ENCODE measurements around the gene RSRC1. TPM values are rescaled to one million over a fixed set of nuclear protein-coding genes. Genes with fewer than 3 reads are reported as not detected.
"Not testable (repeated sequence)": the region's sequence is repeated elsewhere in the genome, so short reads cannot be mapped to it uniquely, and the experiment has no call there.

RSRC1 gene
- total RNA-seq, 3 donors from 2014 or later = 26.6 to 41.9 (median 29.9) TPM

DNA sequence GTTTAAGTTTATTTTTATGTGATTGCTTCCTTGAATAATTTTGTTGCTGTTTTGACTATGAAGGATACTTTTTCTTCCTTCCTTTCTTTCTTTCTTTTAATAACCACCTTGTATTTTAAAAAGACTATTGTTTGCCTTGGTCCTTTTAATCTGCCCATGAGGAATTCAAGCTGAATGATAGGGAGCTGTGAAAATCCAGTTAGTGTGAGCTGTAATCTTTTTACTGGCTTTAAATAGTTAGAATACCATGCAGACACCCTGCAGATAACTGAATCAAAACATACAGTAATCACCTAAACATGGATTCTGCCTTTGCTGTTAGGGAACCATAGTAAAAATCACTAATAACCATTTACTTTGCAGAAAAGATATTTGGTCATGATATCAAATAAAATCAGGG lies 110.7 kb downstream of the RSRC1 start:
- no peak for ATAC-seq

DNA sequence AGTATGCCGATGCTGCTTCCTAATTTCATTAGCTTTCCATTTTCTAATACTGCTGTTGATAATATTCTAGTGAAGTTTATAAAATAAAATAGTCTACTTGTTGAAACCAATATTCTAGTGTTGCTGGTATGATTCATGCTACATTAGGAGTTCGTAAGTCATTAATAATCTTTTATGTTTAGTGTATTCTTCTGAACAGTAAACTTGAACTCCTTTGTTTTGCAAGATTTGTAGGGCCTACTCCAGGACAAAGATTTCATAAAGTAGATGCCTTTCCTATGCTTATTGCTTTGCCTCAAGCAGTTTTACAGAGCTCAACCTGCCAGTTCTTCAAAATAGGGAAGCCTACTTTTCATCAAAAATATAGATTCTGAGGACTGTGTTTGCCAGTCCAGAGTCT lies 111.5 kb downstream of the RSRC1 start:
- Histone ChIP-seq H3K36me3 (ENCODE audit: low read depth) (no peaks in the 10 kb centered on the region), H3K4me1 (ENCODE audit: low read depth) (no peaks in the 10 kb centered on the region), H3K9me3 (no peaks in the 10 kb centered on the region), H3K4me3 (no peak overlapping the region)
- intact Hi-C loops (cut with DNase I, micrococcal nuclease) = no loop called here
- TF ChIP-seq, protein P1, sequence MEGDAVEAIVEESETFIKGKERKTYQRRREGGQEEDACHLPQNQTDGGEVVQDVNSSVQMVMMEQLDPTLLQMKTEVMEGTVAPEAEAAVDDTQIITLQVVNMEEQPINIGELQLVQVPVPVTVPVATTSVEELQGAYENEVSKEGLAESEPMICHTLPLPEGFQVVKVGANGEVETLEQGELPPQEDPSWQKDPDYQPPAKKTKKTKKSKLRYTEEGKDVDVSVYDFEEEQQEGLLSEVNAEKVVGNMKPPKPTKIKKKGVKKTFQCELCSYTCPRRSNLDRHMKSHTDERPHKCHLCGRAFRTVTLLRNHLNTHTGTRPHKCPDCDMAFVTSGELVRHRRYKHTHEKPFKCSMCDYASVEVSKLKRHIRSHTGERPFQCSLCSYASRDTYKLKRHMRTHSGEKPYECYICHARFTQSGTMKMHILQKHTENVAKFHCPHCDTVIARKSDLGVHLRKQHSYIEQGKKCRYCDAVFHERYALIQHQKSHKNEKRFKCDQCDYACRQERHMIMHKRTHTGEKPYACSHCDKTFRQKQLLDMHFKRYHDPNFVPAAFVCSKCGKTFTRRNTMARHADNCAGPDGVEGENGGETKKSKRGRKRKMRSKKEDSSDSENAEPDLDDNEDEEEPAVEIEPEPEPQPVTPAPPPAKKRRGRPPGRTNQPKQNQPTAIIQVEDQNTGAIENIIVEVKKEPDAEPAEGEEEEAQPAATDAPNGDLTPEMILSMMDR (IDR thresholded peaks at IDR 0.05) = no peak
- no peak for ATAC-seq
- DNase-seq = no peak

More for the DNA sequence above, 110.7 kb downstream of the RSRC1 start:
- no peak overlapping the region for H3K4me3 ChIP-seq
- H3K4me1 ChIP-seq (ENCODE audit: low read depth) = no peaks in the 10 kb centered on the region
- H3K9me3 ChIP-seq = no peaks in the 10 kb centered on the region
- TF ChIP-seq, protein P1 (IDR thresholded peaks at IDR 0.05) = no peak
- DNase-seq = no peak
- no peaks in the 10 kb centered on the region for H3K36me3 ChIP-seq (ENCODE audit: low read depth)
- intact Hi-C loops (cut with DNase I, micrococcal nuclease) = no loop called here

DNA sequence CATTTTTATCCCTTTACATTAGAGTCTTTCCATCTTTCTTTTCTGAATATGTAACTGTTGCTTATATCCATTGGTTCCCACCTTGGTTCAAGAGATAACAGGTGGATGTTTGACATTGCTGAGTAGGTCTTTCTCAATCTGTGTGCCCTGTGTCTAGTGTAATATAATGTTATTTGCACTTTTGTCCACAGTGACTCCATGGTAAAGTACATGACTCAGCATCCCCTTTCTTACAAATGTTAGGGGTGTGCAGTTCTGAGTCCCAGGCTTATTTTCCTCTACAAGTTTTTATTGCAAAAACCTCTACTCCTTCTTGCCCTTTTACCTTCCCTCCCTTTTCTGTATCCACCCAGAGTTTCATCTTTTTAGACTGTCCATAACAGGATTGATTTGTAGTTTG lies 116.5 kb downstream of the RSRC1 start:
- H3K36me3 ChIP-seq (ENCODE audit: low read depth) = no peaks in the 10 kb centered on the region
- TF ChIP-seq, protein P1 (IDR thresholded peaks at IDR 0.05) = no peak
- intact Hi-C loops (cut with DNase I, micrococcal nuclease) = no loop called here
- H3K4me3 ChIP-seq = no peak overlapping the region
- ATAC-seq (no peak), DNase-seq (no peak)
- no peaks in the 10 kb centered on the region for H3K9me3 ChIP-seq
- no peaks in the 10 kb centered on the region for H3K4me1 ChIP-seq (ENCODE audit: low read depth)

DNA sequence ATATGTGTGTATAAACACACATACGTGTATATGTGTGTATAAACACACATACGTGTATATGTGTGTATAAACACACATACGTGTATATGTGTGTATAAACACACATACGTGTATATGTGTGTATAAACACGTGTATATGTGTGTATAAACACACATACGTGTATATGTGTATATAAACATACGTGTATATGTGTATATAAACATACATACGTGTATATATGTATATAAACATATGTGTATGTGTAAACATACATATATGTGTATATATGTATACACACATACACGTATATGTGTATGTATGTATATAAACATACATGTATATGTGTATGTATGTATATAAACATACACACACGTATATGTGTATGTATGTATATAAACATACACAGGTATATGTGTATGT lies 119.1 kb downstream of the RSRC1 start:
- ATAC-seq; DNase-seq; H3K4me1 ChIP-seq (ENCODE audit: low read depth); H3K9me3 ChIP-seq; H3K4me3 ChIP-seq; intact Hi-C loops (cut with DNase I, micrococcal nuclease); H3K36me3 ChIP-seq (ENCODE audit: low read depth): not testable (repeated sequence)

DNA sequence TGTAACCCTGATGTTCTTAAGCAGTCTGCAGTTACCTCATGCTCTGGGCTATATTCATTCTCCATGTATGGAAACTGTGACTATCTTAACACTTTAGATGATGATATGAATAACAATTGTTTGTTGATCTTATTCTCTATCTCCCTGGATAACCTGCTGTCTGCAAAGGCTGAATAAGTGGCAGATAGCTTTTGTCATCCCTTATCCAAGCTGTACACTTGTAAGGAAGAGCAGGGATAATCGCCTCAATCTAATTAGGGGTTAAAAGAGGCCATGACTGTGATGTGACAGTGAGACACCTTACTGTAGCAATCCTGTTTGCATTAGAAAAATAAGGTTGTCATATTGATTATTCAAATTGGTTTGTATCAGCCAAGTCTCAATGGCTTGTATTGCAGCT lies 123.9 kb downstream of the RSRC1 start:
- TF ChIP-seq, protein P1 (IDR thresholded peaks at IDR 0.05) = no peak
- no peaks in the 10 kb centered on the region for H3K36me3 ChIP-seq (ENCODE audit: low read depth)
- no peak for ATAC-seq
- DNase-seq = no peak
- intact Hi-C loops (cut with DNase I, micrococcal nuclease) = no loop called here
- H3K9me3 ChIP-seq = no peaks in the 10 kb centered on the region
- H3K4me3 ChIP-seq = no peak overlapping the region
- H3K4me1 ChIP-seq (ENCODE audit: low read depth) = no peaks in the 10 kb centered on the region

DNA sequence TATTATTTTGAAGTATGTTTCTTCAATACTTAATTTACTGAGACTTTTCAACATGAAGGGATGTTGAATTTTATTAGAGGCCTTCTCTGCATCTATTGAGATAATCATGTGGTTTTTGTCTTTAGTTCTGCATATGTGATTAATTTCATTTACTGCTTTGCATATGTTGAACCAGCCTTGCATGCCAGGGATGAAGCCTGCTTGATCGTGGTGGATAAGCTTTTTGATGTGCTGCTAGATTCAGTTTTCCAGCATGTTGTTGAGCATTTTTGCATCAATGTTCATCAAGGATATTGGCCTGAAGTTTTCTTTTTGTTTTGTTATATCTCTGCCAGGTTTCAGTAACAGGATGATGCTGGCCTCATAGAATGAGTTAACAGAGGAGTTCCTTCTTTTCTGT lies 134.4 kb downstream of the RSRC1 start:
- Histone ChIP-seq H3K9me3 (no peaks in the 10 kb centered on the region), H3K4me1 (ENCODE audit: low read depth) (no peaks in the 10 kb centered on the region), H3K4me3 (no peak overlapping the region), H3K36me3 (ENCODE audit: low read depth) (no peaks in the 10 kb centered on the region)
- intact Hi-C loops (cut with DNase I, micrococcal nuclease) = no loop called here
- no peak for DNase-seq
- TF ChIP-seq, protein P1 (IDR thresholded peaks at IDR 0.05) = no peak
- no peak for ATAC-seq
